ENCODE results near the gene ARL3. TPM values are rescaled to one million over a fixed set of nuclear protein-coding genes. Genes with fewer than 3 reads are reported as not detected.
"Not testable (repeated sequence)": the region's sequence is repeated elsewhere in the genome, so short reads cannot be mapped to it uniquely, and the experiment has no call there.

ARL3 gene
- total RNA-seq, 4 donors from 2014 or later: 7.9 to 9.8 (median 8.4) TPM

DNA sequence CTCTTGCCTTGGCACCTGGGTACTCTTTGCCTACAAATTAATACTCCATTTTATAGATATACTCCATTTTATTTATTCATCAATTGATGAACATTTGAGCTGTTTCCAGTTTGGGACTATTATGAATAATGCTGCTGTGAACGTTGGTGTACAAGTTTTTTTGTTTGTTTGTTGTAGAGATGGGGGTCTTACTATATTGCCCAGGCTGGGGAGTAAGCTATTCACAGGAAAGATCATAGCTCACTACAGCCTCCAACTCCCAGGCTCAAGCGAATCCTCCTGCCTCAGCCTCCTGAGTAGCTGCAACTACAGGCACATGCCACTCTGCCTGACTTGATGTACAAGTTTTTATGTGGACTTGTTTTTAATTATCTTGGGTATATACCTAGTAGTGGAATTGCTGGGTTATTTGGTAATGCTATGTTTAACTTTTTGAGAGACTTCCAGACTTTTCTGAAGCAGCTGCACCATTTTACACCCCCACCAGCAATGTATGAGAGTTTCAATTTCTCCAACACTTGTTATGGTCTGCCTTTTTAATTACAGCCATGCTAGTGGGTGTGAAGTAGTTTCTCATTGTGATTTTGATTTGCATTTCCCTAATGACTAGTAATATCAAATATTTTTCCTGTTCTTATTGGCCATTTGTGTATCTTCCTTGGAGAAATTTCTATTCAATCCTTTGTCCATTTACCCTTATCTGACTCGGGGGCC lies 45.5 kb upstream of the ARL3 start:
- DNase-seq (ENCODE audit: extremely low spot score): no peak
- H3K27ac ChIP-seq (replicated peaks in 1 of 4): peak overlapping the region; percentile 40 to 79 (median 74)
- 91% methylated on average over 3 of the region's 3 CpGs for WGBS
- H3K4me1 ChIP-seq: peaks cover 7 to 95% (median 71%) of the 10 kb centered on the region in 4 donors
- H3K27me3 ChIP-seq: no peaks in the 10 kb centered on the region
- H3K9me3 ChIP-seq: no peaks in the 10 kb centered on the region
- H3K4me3 ChIP-seq: no peak overlapping the region
- TF ChIP-seq POLR2AphosphoS5 (IDR thresholded peaks at IDR 0.05) (no peak), POLR2A (IDR thresholded peaks at IDR 0.05; ENCODE audit: low read depth) (no peak), EP300 (IDR thresholded peaks at IDR 0.05) (no peak)
- TF ChIP-seq, protein P1, sequence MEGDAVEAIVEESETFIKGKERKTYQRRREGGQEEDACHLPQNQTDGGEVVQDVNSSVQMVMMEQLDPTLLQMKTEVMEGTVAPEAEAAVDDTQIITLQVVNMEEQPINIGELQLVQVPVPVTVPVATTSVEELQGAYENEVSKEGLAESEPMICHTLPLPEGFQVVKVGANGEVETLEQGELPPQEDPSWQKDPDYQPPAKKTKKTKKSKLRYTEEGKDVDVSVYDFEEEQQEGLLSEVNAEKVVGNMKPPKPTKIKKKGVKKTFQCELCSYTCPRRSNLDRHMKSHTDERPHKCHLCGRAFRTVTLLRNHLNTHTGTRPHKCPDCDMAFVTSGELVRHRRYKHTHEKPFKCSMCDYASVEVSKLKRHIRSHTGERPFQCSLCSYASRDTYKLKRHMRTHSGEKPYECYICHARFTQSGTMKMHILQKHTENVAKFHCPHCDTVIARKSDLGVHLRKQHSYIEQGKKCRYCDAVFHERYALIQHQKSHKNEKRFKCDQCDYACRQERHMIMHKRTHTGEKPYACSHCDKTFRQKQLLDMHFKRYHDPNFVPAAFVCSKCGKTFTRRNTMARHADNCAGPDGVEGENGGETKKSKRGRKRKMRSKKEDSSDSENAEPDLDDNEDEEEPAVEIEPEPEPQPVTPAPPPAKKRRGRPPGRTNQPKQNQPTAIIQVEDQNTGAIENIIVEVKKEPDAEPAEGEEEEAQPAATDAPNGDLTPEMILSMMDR (IDR thresholded peaks at IDR 0.05): no peak
- intact Hi-C loops (cut with DNase I): no loop called here
- H3K36me3 ChIP-seq: peaks cover 0 to 8% (median 4%) of the 10 kb centered on the region in 4 donors

DNA sequence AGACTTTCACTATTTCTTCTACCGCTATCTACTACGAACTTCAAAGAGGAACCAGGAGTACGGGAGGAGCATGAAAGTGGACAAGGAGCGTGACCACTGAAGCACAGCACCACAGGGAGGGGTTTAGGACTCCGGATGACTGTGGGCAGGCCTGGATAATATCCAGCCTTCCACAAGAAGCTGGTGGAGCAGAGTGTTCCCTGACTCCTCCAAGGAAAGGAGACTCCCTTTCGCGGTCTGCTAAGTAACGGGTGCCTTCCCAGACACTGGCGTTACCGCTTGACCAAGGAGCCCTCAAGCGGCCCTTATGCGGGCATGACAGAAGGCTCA lies 44.7 kb upstream of the ARL3 start:
- Histone ChIP-seq H3K4me1 (peaks cover 12 to 95% (median 71%) of the 10 kb centered on the region in 4 donors), H3K27ac (replicated peaks in 1 of 4) (peak overlapping the region; percentile 63 to 79 (median 74))
- WGBS: 31% methylated on average over 12 of the region's 12 CpGs
- H3K4me3 ChIP-seq; H3K36me3 ChIP-seq; intact Hi-C loops (cut with DNase I); DNase-seq (ENCODE audit: extremely low spot score); H3K9me3 ChIP-seq; H3K27me3 ChIP-seq: not testable (repeated sequence)
- TF ChIP-seq POLR2AphosphoS5 (IDR thresholded peaks at IDR 0.05): peak; percentile 32 to 75

GRCh38 chr10:102758240-102758932 lies 44.2 kb upstream of the ARL3 start:
- TF ChIP-seq, protein P1 (IDR thresholded peaks at IDR 0.05): no peak
- TF ChIP-seq POLR2A (IDR thresholded peaks at IDR 0.05; ENCODE audit: low read depth) (no peak), POLR2AphosphoS5 (IDR thresholded peaks at IDR 0.05) (no peak), EP300 (IDR thresholded peaks at IDR 0.05) (no peak)
- Histone ChIP-seq H3K27ac (replicated peaks in 1 of 4) (peak overlapping the region; percentile 63 to 79 (median 74)), H3K27me3 (no peaks in the 10 kb centered on the region), H3K4me1 (peaks cover 11 to 95% (median 71%) of the 10 kb centered on the region in 4 donors), H3K9me3 (no peaks in the 10 kb centered on the region), H3K36me3 (peaks cover 0 to 5% (median under 1%) of the 10 kb centered on the region in 4 donors), H3K4me3 (no peak overlapping the region)
- 75% methylated on average over 9 of the region's 9 CpGs for WGBS
- intact Hi-C loops (cut with DNase I): no loop called here
- no peak for DNase-seq (ENCODE audit: extremely low spot score)

GRCh38 chr10:102757323-102757722 lies 43.1 kb upstream of the ARL3 start:
- Histone ChIP-seq H3K27ac (replicated peaks in 1 of 4) (peak overlapping the region; percentile 23 to 84 (median 78)), H3K4me3 (no peak overlapping the region), H3K4me1 (peaks cover 19 to 95% (median 71%) of the 10 kb centered on the region in 4 donors), H3K27me3 (no peaks in the 10 kb centered on the region), H3K9me3 (no peaks in the 10 kb centered on the region), H3K36me3 (peaks cover 0 to 5% (median 0%) of the 10 kb centered on the region in 4 donors)
- intact Hi-C loops (cut with DNase I): no loop called here
- DNase-seq (ENCODE audit: extremely low spot score): no peak
- WGBS: 94% methylated on average over 6 of the region's 6 CpGs
- TF ChIP-seq POLR2A (IDR thresholded peaks at IDR 0.05; ENCODE audit: low read depth) (no peak), POLR2AphosphoS5 (IDR thresholded peaks at IDR 0.05) (no peak), EP300 (IDR thresholded peaks at IDR 0.05) (no peak)
- TF ChIP-seq, protein P1 (IDR thresholded peaks at IDR 0.05): no peak

GRCh38 chr10:102753718-102754117 lies 39.5 kb upstream of the ARL3 start:
- no peak overlapping the region for H3K4me3 ChIP-seq
- no peaks in the 10 kb centered on the region for H3K9me3 ChIP-seq
- TF ChIP-seq EP300 (IDR thresholded peaks at IDR 0.05): no peak
- no peak for TF ChIP-seq POLR2AphosphoS5 (IDR thresholded peaks at IDR 0.05)
- TF ChIP-seq, protein P1 (IDR thresholded peaks at IDR 0.05): no peak
- no peak for TF ChIP-seq POLR2A (IDR thresholded peaks at IDR 0.05; ENCODE audit: low read depth)
- H3K27ac ChIP-seq (replicated peaks in 1 of 4): peak overlapping the region; percentile 84 to 90 (median 86)
- intact Hi-C loops (cut with DNase I): loop anchor here (2.0 kb wide), 1 partner anchor 21 kb away; no protein-coding TSS in a partner anchor
- WGBS: 50% methylated on average over 1 of the region's 1 CpG
- peaks cover 24 to 85% (median 68%) of the 10 kb centered on the region in 4 donors for H3K4me1 ChIP-seq
- no peak for DNase-seq (ENCODE audit: extremely low spot score)
- H3K27me3 ChIP-seq: no peaks in the 10 kb centered on the region
- peaks cover 0 to 5% (median 0%) of the 10 kb centered on the region in 4 donors for H3K36me3 ChIP-seq

Measured in esophagus muscularis mucosa (tissue), 4 donors.